ENCODE measurements around the gene PSMD12.

- TF ChIP-seq MAX (IDR thresholded peaks at IDR 0.05) (no peak), FOXM1 (IDR thresholded peaks at IDR 0.05; ENCODE audit: borderline replicate concordance, low read depth) (no peak), EP300 (IDR thresholded peaks at IDR 0.05; ENCODE audit: borderline replicate concordance) (no peak)
Observed at GRCh38 chr17:67316781-67317180, 49.6 kb downstream of the PSMD12 start.
